Erythroblast (primary cell): Measurements from ENCODE around the gene MLN.
"Not testable (repeated sequence)": the region's sequence is repeated elsewhere in the genome, so short reads cannot be mapped to it uniquely, and the experiment has no call there.

Experiments
- GATA1 ChIP-seq: IDR thresholded peaks from 2 replicates; pipeline ENCODE4 v1.6.1; 2011; ENCODE audit warnings: low read depth, mild to moderate bottlenecking, control low read depth, low read length, moderate library complexity
- POLR2A ChIP-seq: IDR thresholded peaks from 2 replicates; pipeline ENCODE4 v1.6.1; 2011; ENCODE audit warnings: mild to moderate bottlenecking, low read length

DNA sequence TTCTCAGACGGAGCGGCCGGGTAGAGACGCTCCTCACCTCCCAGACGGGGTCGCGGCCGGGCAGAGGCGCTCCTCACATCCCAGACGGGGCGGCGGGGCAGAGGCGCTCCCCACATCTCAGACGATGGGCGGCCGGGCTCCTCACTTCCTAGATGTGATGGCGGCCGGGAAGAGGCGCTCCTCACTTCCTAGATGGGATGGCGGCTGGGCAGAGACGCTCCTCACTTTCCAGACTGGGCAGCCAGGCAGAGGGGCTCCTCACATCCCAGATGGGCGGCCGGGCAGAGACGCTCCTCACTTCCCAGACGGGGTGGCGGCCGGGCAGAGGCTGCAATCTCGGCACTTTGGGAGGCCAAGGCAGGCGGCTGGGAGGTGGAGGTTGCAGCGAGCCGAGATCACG is 29.0 kb upstream of the MLN start:
- TF ChIP-seq POLR2A, GATA1: not testable (repeated sequence)
